Endothelial cell of umbilical vein (primary cell): ENCODE measurements around the gene OR2C1. TPM values are rescaled to one million over a fixed set of nuclear protein-coding genes. Genes with fewer than 3 reads are reported as not detected.

Experiments
- BruUV-seq: library from RNA; stranded (reverse); fragments of 400-500 nt; replicated peaks from 2 replicates; lab custom pipeline; 2021; lab: Mats Ljungman, UMichigan
- CTCF ChIA-PET: fragments of 300-600, 350-600 bp; sonication (Branson Sonifier 250); formaldehyde crosslinking; loops from one replicate; lab custom pipeline; 2021; ENCODE audit warnings: antibody characterized with exemption, inconsistent platforms; lab: Charles Lee
- POLR2A ChIA-PET: fragments of 300-600, 350-600 bp; sonication (Branson Sonifier 250); formaldehyde crosslinking; loops from one replicate; lab custom pipeline; 2021; ENCODE audit warnings: antibody characterized with exemption, inconsistent platforms; lab: Charles Lee
- DNase-seq: peaks from one replicate; pipeline ENCODE4 v3.0.0-alpha.2; 2011; ENCODE audit warnings: low read depth, low spot score
- FAIRE-seq: peaks from 2 replicates; lab custom pipeline; 2011; peaks lifted over from hg19 to GRCh38; lab: Jason Lieb, UNC
- H2AFZ ChIP-seq: 2 replicates; pipeline ENCODE4 v1.6.0; 2012; ENCODE audit warnings: low read depth, low read length, control low read depth, inconsistent platforms
- H3K27ac ChIP-seq: 2 replicates; pipeline ENCODE4 v1.5.1; 2011; ENCODE audit warnings: low read depth, mild to moderate bottlenecking, control low read depth, low read length, moderate library complexity; ENCODE audit not compliant: insufficient read depth
- H3K27me3 ChIP-seq, 2 experiments: 2 replicates each; pipeline versions ENCODE4 v1.6.0 to v1.6.1; 2011; ENCODE audit warnings: low read length in 2 of 2, mixed read lengths in 1 of 2; ENCODE audit not compliant: control insufficient read depth in 2 of 2, insufficient read depth in 2 of 2
- H3K36me3 ChIP-seq, 2 experiments: 2 replicates in 1 of 2; 3 replicates in 1 of 2; pipeline ENCODE4 v1.5.1; 2011; ENCODE audit warnings: low read length in 2 of 2, mild to moderate bottlenecking in 1 of 2, moderate library complexity in 1 of 2; ENCODE audit not compliant: control insufficient read depth in 2 of 2, insufficient read depth in 2 of 2; ENCODE audit errors: extremely low read depth in 1 of 2
- H3K4me1 ChIP-seq: 3 replicates; pipeline ENCODE4 v1.5.1; 2011; ENCODE audit warnings: mild to moderate bottlenecking, low read length; ENCODE audit not compliant: control insufficient read depth, insufficient read depth; ENCODE audit errors: extremely low read depth
- H3K4me2 ChIP-seq: 2 replicates; pipeline ENCODE4 v1.6.1; 2011; ENCODE audit warnings: low read length, control low read depth, mixed read lengths; ENCODE audit not compliant: insufficient read depth
- H3K4me3 ChIP-seq, 3 experiments: fragments of 200-600 bp in 1 of 3; sonication (generic), shearing (Covaris generic) in 1 of 3; replicated peaks in 1 of 3; 2 replicates each; pipeline ENCODE4 v1.5.1; 2011 to 2016; ENCODE audit warnings: control low read depth in 3 of 3, low read length in 3 of 3, mild to moderate bottlenecking in 2 of 3, inconsistent platforms in 1 of 3, low read depth in 1 of 3, moderate library complexity in 1 of 3; ENCODE audit not compliant: insufficient read depth in 1 of 3
- H3K79me2 ChIP-seq: 2 replicates; pipeline ENCODE4 v1.6.0; 2012; ENCODE audit warnings: low read length, inconsistent platforms; ENCODE audit not compliant: control insufficient read depth, insufficient read depth
- H3K9ac ChIP-seq: replicated peaks from 2 replicates; pipeline ENCODE3; 2011; ENCODE audit warnings: low read length, control low read depth; ENCODE audit not compliant: insufficient read depth; ENCODE audit errors: extremely low read depth
- H3K9me1 ChIP-seq: replicated peaks from 3 replicates; pipeline ENCODE4 v1.6.0; 2011; ENCODE audit warnings: mild to moderate bottlenecking, low read length; ENCODE audit not compliant: control insufficient read depth, insufficient read depth; ENCODE audit errors: extremely low read depth
- H3K9me3 ChIP-seq: replicated peaks from 2 replicates; pipeline ENCODE4 v1.5.1; 2012; ENCODE audit warnings: low read length, inconsistent platforms; ENCODE audit not compliant: control insufficient read depth, insufficient read depth
- H4K20me1 ChIP-seq: replicated peaks from 2 replicates; pipeline ENCODE3; 2011; ENCODE audit warnings: mild to moderate bottlenecking, low read length; ENCODE audit not compliant: control insufficient read depth, insufficient read depth; ENCODE audit errors: extremely low read depth
- CTCF ChIP-seq, 2 donors: IDR thresholded peaks; 1 replicate in 1 of 2; 2 replicates in 1 of 2; pipeline ENCODE4 v1.5.1; 2011; ENCODE audit warnings: low read length in 2 of 2, mild to moderate bottlenecking in 2 of 2, moderate library complexity in 2 of 2, control low read depth in 1 of 2, inconsistent platforms in 1 of 2, low read depth in 1 of 2; ENCODE audit not compliant: insufficient read depth in 1 of 2; ENCODE audit errors: extremely low read depth in 1 of 2
- EZH2 ChIP-seq: IDR thresholded peaks from 2 replicates; pipeline ENCODE4 v1.6.1; 2012; ENCODE audit warnings: borderline replicate concordance, low read depth, mild to moderate bottlenecking, moderate library complexity, low read length, inconsistent platforms; ENCODE audit not compliant: severe bottlenecking
- FOS ChIP-seq: IDR thresholded peaks from 2 replicates; pipeline ENCODE4 v1.6.1; 2011; ENCODE audit warnings: mild to moderate bottlenecking, low read length, moderate library complexity, borderline replicate concordance; ENCODE audit not compliant: insufficient read depth
- GATA2 ChIP-seq: IDR thresholded peaks from 2 replicates; pipeline ENCODE4 v1.7.0; 2011; ENCODE audit warnings: low read depth, mild to moderate bottlenecking, moderate library complexity, mixed read lengths, low read length; ENCODE audit not compliant: insufficient read length, insufficient read depth
- JUN ChIP-seq: IDR thresholded peaks from 2 replicates; pipeline ENCODE4 v1.6.1; 2011; ENCODE audit warnings: borderline replicate concordance, low read depth; ENCODE audit not compliant: insufficient read length, insufficient read depth
- MAX ChIP-seq: IDR thresholded peaks from 2 replicates; pipeline ENCODE4 v1.6.1; 2011; ENCODE audit not compliant: insufficient read depth, insufficient read length
- MYC ChIP-seq: IDR thresholded peaks from one replicate; pipeline ENCODE4 v1.6.1; 2011; ENCODE audit warnings: mild to moderate bottlenecking, low read depth, low read length
- POLR2A ChIP-seq: IDR thresholded peaks from 2 replicates; pipeline ENCODE4 v1.6.1; 2012; ENCODE audit warnings: low read depth, mild to moderate bottlenecking, control low read depth, low read length
- POLR2AphosphoS5 ChIP-seq: IDR thresholded peaks from 2 replicates; pipeline ENCODE4 v1.6.1; 2012; ENCODE audit warnings: low read depth, mild to moderate bottlenecking, control low read depth, low read length, moderate library complexity; ENCODE audit not compliant: insufficient read depth
- dilution Hi-C: fragments of 300-500 bp; cut with MboI; formaldehyde crosslinking; loops from one replicate; pipeline ENCODE4 v1.15.0; 2019; ENCODE audit warnings: low sequenced_read_pairs; ENCODE audit not compliant: extremely low pct_ligation_motif_present
- intact Hi-C: fragments of 100-400 bp; cut with micrococcal nuclease; formaldehyde crosslinking; loops from one replicate; pipeline ENCODE4 v1.10.0; 2022
- polyA plus RNA-seq, 4 experiments: library from polyadenylated mRNA; depleted of rRNA in 3 of 4; stranded (reverse) in 3 of 4; unstranded in 1 of 4; fragments of >200 nt; gene quantifications; 2 replicates each; pipeline versions ENCODE4 v1.2.1 to v1.2.3, GENCODE V29; 2011 to 2012; ENCODE audit warnings: missing spikeins in 1 of 4
- total RNA-seq: library from RNA; stranded (reverse); gene quantifications from 2 replicates; pipeline ENCODE4 v1.2.3, GENCODE V29; 2021

Gene OR2C1
- total and polyA plus RNA-seq, 2 donors (not counting 3 experiments of a cell fraction or from before 2014, with no cell fraction given), result not detected

- ChIA-PET CTCF (no interaction called here), POLR2A (no interaction called here)
- intact Hi-C loops, result loop anchor here (2.0 kb wide), 1 partner anchor 137 kb away; the partner anchor contains the start of gene CLUAP1
Measured at GRCh38 chr16:3363793-3364192, 8.1 kb downstream of the OR2C1 start.

More at GRCh38 chr16:3363793-3364192, 8.1 kb downstream of the OR2C1 start:
- Histone ChIP-seq H2AFZ (no peak overlapping the region), H3K27ac (no peak overlapping the region), H3K9ac (no peak overlapping the region), H3K27me3 (peaks cover 0 to 1% of the 10 kb centered on the region in 2 experiments), H3K36me3 (no peaks in the 10 kb centered on the region), H4K20me1 (no peaks in the 10 kb centered on the region), H3K79me2 (no peaks in the 10 kb centered on the region), H3K4me1 (peaks cover 2% of the 10 kb centered on the region), H3K4me3 (no peak overlapping the region), H3K9me3 (no peaks in the 10 kb centered on the region), H3K9me1 (no peaks in the 10 kb centered on the region), H3K4me2 (no peak overlapping the region)
- dilution Hi-C loops, result no loop called here
- TF ChIP-seq FOS (no peak), POLR2A (no peak), POLR2AphosphoS5 (no peak), MYC (no peak), GATA2 (no peak), CTCF (IDR thresholded peaks at IDR 0.05; ENCODE audit: extremely low read depth in 1 of 2, insufficient read depth in 1 of 2, low read depth in 1 of 2, low read length in 2 of 2) (no peak), MAX (no peak), EZH2 (no peak), JUN (no peak)
- BruUV-seq, result no TSS peak
- FAIRE-seq (no peak), DNase-seq (no peak)
